D721Med (cell line): Measurements from ENCODE around the gene FAM107A.

Experiments used
- DNase-seq: peaks from one replicate; pipeline ENCODE4 v3.0.0; 2011; ENCODE audit warnings: low spot score; ENCODE audit not compliant: insufficient read length
- FAIRE-seq: peaks from 2 replicates; lab custom pipeline; 2011; peaks lifted over from hg19 to GRCh38; lab: Jason Lieb, UNC
- TF ChIP-seq, protein P1 (sequence below): IDR thresholded peaks from 2 replicates; pipeline ENCODE4 v1.5.1; 2012; ENCODE audit warnings: mild to moderate bottlenecking, control low read depth; ENCODE audit not compliant: insufficient read depth; ENCODE audit errors: missing control alignments

The FAM107A gene

DNA sequence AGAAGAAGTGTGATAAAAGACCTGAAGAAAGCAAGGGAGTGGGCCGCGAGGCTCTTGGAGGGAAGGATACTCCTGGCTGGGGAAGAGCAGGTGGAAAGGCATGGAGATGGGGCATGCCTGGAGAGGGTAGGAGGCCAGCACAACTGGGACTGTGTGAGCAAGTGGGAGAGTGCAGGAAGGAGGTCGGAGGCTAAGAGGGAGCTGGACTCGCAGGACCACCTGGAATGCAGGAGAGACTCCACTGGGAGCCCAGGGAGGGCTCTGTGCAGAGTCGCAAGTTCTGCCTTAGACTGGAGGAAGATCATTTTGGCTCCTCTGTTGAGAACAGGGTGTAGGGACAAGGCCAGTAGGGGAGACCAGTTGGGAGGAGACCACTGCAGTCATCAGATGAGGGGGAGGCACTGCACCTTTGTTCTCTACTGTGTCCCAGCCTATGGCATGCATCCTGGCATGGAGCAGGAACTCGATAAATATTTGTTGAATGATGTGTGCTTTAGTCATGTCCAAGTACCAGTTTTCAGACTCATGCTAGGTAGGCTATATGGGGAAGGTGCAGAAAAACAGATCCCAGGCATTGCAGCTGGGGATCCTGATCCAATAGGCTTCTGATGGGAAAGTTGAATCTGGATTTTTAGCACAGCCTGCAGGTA, 13.7 kb downstream of the FAM107A start:
- DNase-seq (no peak), FAIRE-seq (no peak)
- TF ChIP-seq, protein P1, sequence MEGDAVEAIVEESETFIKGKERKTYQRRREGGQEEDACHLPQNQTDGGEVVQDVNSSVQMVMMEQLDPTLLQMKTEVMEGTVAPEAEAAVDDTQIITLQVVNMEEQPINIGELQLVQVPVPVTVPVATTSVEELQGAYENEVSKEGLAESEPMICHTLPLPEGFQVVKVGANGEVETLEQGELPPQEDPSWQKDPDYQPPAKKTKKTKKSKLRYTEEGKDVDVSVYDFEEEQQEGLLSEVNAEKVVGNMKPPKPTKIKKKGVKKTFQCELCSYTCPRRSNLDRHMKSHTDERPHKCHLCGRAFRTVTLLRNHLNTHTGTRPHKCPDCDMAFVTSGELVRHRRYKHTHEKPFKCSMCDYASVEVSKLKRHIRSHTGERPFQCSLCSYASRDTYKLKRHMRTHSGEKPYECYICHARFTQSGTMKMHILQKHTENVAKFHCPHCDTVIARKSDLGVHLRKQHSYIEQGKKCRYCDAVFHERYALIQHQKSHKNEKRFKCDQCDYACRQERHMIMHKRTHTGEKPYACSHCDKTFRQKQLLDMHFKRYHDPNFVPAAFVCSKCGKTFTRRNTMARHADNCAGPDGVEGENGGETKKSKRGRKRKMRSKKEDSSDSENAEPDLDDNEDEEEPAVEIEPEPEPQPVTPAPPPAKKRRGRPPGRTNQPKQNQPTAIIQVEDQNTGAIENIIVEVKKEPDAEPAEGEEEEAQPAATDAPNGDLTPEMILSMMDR = no peak

DNA sequence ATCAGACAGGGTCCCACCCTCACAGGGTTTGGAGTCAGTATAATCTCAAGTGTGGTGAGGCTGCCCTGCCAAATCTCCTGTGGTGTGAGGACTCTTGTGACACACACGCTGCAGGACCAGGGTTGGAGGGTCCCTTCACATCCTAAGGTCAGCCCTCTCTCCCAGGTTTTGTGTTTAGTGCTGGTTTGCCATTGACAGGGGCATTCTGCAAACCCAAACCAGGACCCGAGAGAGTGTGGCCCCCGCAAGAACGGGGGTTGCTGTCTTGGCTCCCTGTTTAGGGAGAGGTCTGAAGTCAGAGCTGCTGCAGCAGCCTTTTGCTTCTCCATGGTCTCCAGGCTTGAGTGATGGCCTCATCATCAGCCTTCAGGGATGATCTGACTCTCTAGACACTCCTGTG, 14.7 kb downstream of the FAM107A start:
- DNase-seq = no peak
- TF ChIP-seq, protein P1 = no peak
- FAIRE-seq = no peak

DNA sequence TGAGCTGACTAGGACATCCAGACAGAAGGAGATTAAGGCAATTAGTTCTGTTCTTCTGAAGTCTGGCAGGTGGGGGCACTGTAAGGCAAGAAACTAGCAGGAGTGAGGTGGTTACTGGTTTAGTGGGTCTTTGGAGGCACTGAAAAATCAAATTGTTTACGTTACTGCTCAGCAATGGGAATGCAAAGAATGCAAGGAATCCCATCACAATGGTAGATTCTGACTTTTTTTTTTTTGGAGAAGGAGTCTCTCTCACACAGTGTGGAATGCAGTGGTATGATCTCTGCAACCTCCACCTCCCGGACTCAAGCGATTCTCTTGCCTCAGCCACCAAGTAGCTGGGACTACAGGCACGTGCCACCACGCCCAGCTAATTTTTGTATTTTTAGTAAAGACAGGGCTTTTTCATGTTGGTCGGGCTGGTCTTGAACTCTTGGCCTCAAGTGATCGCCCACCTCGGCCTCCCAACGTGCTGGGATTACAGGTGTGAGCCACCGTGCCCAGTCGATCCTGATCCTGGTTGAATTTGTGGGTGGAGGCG, 16.4 kb downstream of the FAM107A start:
- no peak for FAIRE-seq
- DNase-seq = no peak

DNA sequence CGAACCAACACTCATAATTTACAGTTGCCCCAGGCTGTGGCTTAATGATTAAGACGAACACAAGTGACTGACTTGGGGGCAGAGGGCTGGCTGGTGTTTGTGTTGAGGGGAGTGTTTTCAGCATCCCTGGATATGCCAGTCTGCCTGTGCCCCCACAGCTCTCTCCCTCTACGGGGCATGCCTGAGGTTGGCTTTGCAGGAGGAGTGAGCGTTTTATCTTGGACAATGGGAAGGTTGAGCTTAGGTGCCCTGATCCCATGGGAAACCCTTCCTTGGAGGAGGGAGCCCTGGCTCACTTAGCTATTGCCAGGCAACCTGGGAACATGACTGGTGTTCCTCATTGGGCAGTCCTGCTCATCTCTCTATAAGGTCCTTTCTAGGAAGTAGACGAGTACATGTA, 17.6 kb downstream of the FAM107A start:
- FAIRE-seq (no peak), DNase-seq (no peak)
- TF ChIP-seq, protein P1 = no peak

More for the DNA sequence above, 16.4 kb downstream of the FAM107A start:
- TF ChIP-seq, protein P1 = peak; percentile 50

DNA sequence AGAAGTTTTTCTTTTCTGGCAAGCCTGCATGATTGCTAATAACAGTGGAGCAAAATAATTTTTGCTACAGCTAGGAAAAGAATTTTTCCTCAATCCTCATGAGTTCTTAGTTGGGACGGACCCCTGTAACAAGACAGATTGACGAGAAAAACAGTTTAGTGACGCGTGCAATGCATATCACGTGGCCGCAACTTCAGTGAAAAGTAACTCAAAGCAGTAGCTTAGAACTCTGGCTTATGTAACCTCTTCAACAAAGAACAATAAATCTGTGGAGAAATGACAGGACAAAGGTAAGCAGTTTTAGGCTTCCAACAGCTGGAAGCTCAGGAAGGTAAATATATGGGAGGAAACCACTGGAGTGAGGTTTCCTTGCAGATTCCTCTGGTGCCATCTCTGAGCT, 19.7 kb downstream of the FAM107A start:
- TF ChIP-seq, protein P1 = no peak
- FAIRE-seq (no peak), DNase-seq (no peak)

DNA sequence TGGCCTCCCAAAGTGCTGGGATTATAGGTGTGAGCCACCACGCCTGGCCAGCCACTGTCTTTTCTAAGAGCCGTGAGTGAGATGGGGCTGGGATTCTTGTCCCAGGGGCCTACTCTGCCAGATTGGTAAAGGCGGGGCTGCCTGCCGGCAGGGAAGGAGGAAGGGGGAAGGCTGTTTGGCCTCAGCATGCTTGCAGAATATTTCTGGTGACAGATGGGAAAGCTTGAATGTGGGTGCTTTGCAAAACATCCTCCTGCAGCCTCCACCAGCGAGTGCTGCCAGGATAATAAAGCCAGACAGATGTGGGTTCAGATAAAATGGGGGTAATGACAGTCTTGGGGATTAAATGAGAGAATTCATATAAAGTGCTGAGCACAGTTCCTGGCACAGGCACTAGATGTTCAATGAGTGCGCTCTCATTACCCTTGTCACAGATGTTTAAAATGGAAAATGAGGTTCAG, 20.4 kb downstream of the FAM107A start:
- no peak for DNase-seq
- FAIRE-seq = no peak
- TF ChIP-seq, protein P1 = no peak

DNA sequence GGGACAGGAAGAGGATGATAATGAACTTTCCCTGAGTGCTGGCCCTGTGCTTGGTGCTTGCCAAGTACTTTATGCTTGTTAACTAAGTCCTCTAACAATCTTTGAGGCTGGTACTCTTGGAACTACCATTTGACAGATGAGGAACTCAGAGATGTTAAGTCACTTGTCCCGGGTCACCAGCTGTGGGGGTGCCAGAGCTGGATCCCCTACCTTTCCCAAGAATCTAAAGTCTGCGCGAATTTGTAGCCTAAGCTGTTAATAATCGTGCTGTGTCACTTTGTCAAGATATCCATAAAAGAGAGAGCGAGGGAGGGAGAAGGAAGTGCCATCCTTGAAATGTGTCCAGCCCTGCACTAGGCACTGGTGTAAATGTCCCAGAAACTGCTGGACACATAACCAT, 21.2 kb downstream of the FAM107A start:
- TF ChIP-seq, protein P1 = no peak
- FAIRE-seq (no peak), DNase-seq (no peak)
